Ovary (tissue), 3 donors: ENCODE data around the gene SPG7.

Source experiments
- CTCF ChIP-seq, 3 donors: fragments of 450-650 bp in 2 of 3; fragments of 200-600 bp in 1 of 3; IDR thresholded peaks; one replicate each; pipeline versions ENCODE4 v1.5.1 to v1.8.0; 2016 to 2022; ENCODE audit warnings: antibody characterized with exemption in 3 of 3, mild to moderate bottlenecking in 1 of 3
- EP300 ChIP-seq: sonication (generic); formaldehyde crosslinking; IDR thresholded peaks from one replicate; pipeline ENCODE4 v1.6.1; 2017; ENCODE audit warnings: antibody characterized with exemption
- POLR2A ChIP-seq: fragments of 450-650 bp; IDR thresholded peaks from one replicate; pipeline ENCODE4 v1.6.1; 2017; ENCODE audit warnings: antibody characterized with exemption, mild to moderate bottlenecking, moderate library complexity
- donor health status: DM: no; HTN: no; CAD: no.

- TF ChIP-seq CTCF (IDR thresholded peaks at IDR 0.05) (no peak), EP300 (no peak), POLR2A (no peak)
Measured at GRCh38 chr16:89567656-89568594, 59.7 kb downstream of the SPG7 start.
